Spleen (tissue), 11 donors: ENCODE data around the gene TSPAN9. TPM values are rescaled to one million over a fixed set of nuclear protein-coding genes. Genes with fewer than 3 reads are reported as not detected.

ENCODE experiments used
- DNase-seq: peaks from one replicate; pipeline ENCODE4 v3.0.0-alpha.2; 2020
- H3K27ac ChIP-seq, 8 donors: fragments of 200-600 bp; sonication (generic) in 7 of 8; 1 replicate in 4 of 8; 2 replicates in 4 of 8; pipeline versions ENCODE4 v1.5.0 to v1.8.0; 2016 to 2021; ENCODE audit warnings: inconsistent platforms in 4 of 8, mild to moderate bottlenecking in 4 of 8, moderate library complexity in 1 of 8
- H3K27me3 ChIP-seq, 7 donors: fragments of 200-600 bp; sonication (generic) in 6 of 7; replicated peaks in 1 of 7; 1 replicate in 4 of 7; 2 replicates in 3 of 7; pipeline versions ENCODE4 v1.5.0 to v1.8.0; 2016 to 2021; ENCODE audit warnings: inconsistent platforms in 3 of 7, mild to moderate bottlenecking in 1 of 7
- H3K36me3 ChIP-seq, 6 donors: fragments of 200-600 bp; sonication (generic) in 5 of 6; 1 replicate in 4 of 6; 2 replicates in 2 of 6; pipeline versions ENCODE4 v1.5.0 to v1.8.0; 2016 to 2021; ENCODE audit warnings: inconsistent platforms in 2 of 6
- H3K4me1 ChIP-seq, 6 donors: fragments of 200-600 bp; sonication (generic) in 5 of 6; 1 replicate in 3 of 6; 2 replicates in 3 of 6; pipeline versions ENCODE4 v1.5.0 to v1.8.0; 2016 to 2021; ENCODE audit warnings: inconsistent platforms in 3 of 6
- H3K4me3 ChIP-seq, 8 donors: fragments of 200-600 bp; sonication (generic) in 7 of 8; 1 replicate in 4 of 8; 2 replicates in 4 of 8; pipeline versions ENCODE4 v1.5.0 to v1.8.0; 2016 to 2021; ENCODE audit warnings: inconsistent platforms in 4 of 8, mild to moderate bottlenecking in 4 of 8, moderate library complexity in 2 of 8
- H3K9me3 ChIP-seq, 8 donors: fragments of 200-600 bp; sonication (generic) in 7 of 8; 1 replicate in 4 of 8; 2 replicates in 4 of 8; pipeline versions ENCODE4 v1.5.0 to v1.8.0; 2016 to 2021; ENCODE audit warnings: inconsistent platforms in 4 of 8
- CTCF ChIP-seq, 11 experiments: fragments of 200-600 bp in 7 of 11; fragments of 450-650 bp in 4 of 11; sonication (generic) in 4 of 11; IDR thresholded peaks in 8 of 11; conservative IDR thresholded peaks in 3 of 11; 1 replicate in 7 of 11; 2 replicates in 4 of 11; pipeline versions ENCODE4 v1.4.0 to v1.8.0; 2016 to 2021; ENCODE audit warnings: antibody characterized with exemption in 11 of 11, inconsistent platforms in 4 of 11, mild to moderate bottlenecking in 1 of 11
- POLR2A ChIP-seq, 3 donors: fragments of 450-650 bp; IDR thresholded peaks; one replicate each; pipeline ENCODE4 v1.5.1; 2017; ENCODE audit warnings: antibody characterized with exemption in 3 of 3, mild to moderate bottlenecking in 1 of 3
- POLR2AphosphoS5 ChIP-seq, 3 donors: sonication (generic); formaldehyde crosslinking; IDR thresholded peaks; one replicate each; pipeline ENCODE4 v1.5.1; 2017; ENCODE audit warnings: antibody characterized with exemption in 3 of 3
- WGBS, 5 donors: extraction: QIAGEN DNeasy Blood & Tissue Kit in 3 of 5; methylation state at CpG; one replicate each; pipeline versions ENCODE4 v1.1.5 to v1.1.7; 2013 to 2018; 5-methylcytosine and 5-hydroxymethylcytosine counted together
- intact Hi-C: fragments of 100-400 bp; cut with DNase I; formaldehyde crosslinking; loops from one replicate; pipeline ENCODE4 v1.15.0; 2023; ENCODE audit warnings: low total_unique reads
- polyA plus RNA-seq, 3 donors: library from polyadenylated mRNA; stranded (reverse); fragments of 200-250 nt; gene quantifications; one replicate each; pipeline ENCODE4 v1.2.1, GENCODE V29; 2013
- total RNA-seq, 7 donors: library from RNA; depleted of rRNA in 3 of 7; stranded (reverse); fragments of >200 nt in 3 of 7; fragmentation: NEBNext Ultra II Directional in 4 of 7; extraction: Animal tissue kit (Norgen Biotek cat#: 25700) in 4 of 7; gene quantifications; one replicate each; pipeline versions ENCODE4 v1.1.0 to v1.2.1, GENCODE V29; 2016 to 2021
- donor health status: healthy with polysubstance abuse.
- donor health status: DM: no; HTN: no; CAD: no; lungs with moderate emphysema.
- donor health status: DM: no; HTN: no; CAD: no.
- donor health status: Bipolar disorder and iron deficiency.
- donor health status: healthy.
- donor health status: DM: no; HTN: no; CAD: no.
- donor health status: DM: yes; HTN: yes; CAD: no.

Gene TSPAN9
- total and polyA plus RNA-seq, 10 donors = 3.6 to 51.1 (median 32.4) TPM

GRCh38 chr12:3179731-3180130 lies 102.6 kb downstream of the TSPAN9 start:
- no peak for DNase-seq
- Histone ChIP-seq H3K4me1 (peaks cover 0 to 35% (median 5%) of the 10 kb centered on the region in 6 donors), H3K36me3 (no peaks in the 10 kb centered on the region), H3K27me3 (peaks cover 0 to 8% (median 0%) of the 10 kb centered on the region in 7 donors), H3K9me3 (no peaks in the 10 kb centered on the region), H3K27ac (no peak overlapping the region), H3K4me3 (no peak overlapping the region)
- TF ChIP-seq CTCF (IDR thresholded peaks at IDR 0.05 in 8 of 11, conservative IDR thresholded peaks at IDR 0.05 in 3 of 11) (no peak), POLR2A (IDR thresholded peaks at IDR 0.05) (no peak), POLR2AphosphoS5 (IDR thresholded peaks at IDR 0.05) (no peak)
- intact Hi-C loops = no loop called here
- 54 to 67% (median 65%) methylated on average over 12 of the region's 12 CpGs for WGBS, 5 donors

GRCh38 chr12:3182426-3182825 lies 105.2 kb downstream of the TSPAN9 start:
- H3K4me3 ChIP-seq = no peak overlapping the region
- no peaks in the 10 kb centered on the region for H3K9me3 ChIP-seq
- peaks cover 0 to 8% (median 0%) of the 10 kb centered on the region in 7 donors for H3K27me3 ChIP-seq
- H3K4me1 ChIP-seq = peaks cover 0 to 38% (median 7%) of the 10 kb centered on the region in 6 donors
- intact Hi-C loops = no loop called here
- no peak for TF ChIP-seq CTCF (IDR thresholded peaks at IDR 0.05 in 8 of 11, conservative IDR thresholded peaks at IDR 0.05 in 3 of 11)
- TF ChIP-seq POLR2A (IDR thresholded peaks at IDR 0.05) = no peak
- H3K27ac ChIP-seq = no peak overlapping the region
- H3K36me3 ChIP-seq = no peaks in the 10 kb centered on the region
- 44 to 62% (median 56%) methylated on average over 5 of the region's 5 CpGs for WGBS, 5 donors
- no peak for DNase-seq

- Histone ChIP-seq H3K9me3 (no peaks in the 10 kb centered on the region), H3K27ac (no peak overlapping the region), H3K36me3 (no peaks in the 10 kb centered on the region), H3K27me3 (no peaks in the 10 kb centered on the region), H3K4me1 (peaks cover 0 to 39% (median 15%) of the 10 kb centered on the region in 6 donors), H3K4me3 (no peak overlapping the region)
- TF ChIP-seq POLR2AphosphoS5 (IDR thresholded peaks at IDR 0.05) (no peak), POLR2A (IDR thresholded peaks at IDR 0.05) (no peak), CTCF (IDR thresholded peaks at IDR 0.05 in 8 of 11, conservative IDR thresholded peaks at IDR 0.05 in 3 of 11) (no peak)
- DNase-seq = no peak
- WGBS, 5 donors = 63 to 79% (median 71%) methylated on average over 12 of the region's 12 CpGs
- intact Hi-C loops = no loop called here
Measured at GRCh38 chr12:3184485-3184884, 107.3 kb downstream of the TSPAN9 start.

GRCh38 chr12:3185260-3185870 lies 108.2 kb downstream of the TSPAN9 start:
- TF ChIP-seq POLR2A (IDR thresholded peaks at IDR 0.05) (no peak), POLR2AphosphoS5 (IDR thresholded peaks at IDR 0.05) (no peak), CTCF (IDR thresholded peaks at IDR 0.05 in 8 of 11, conservative IDR thresholded peaks at IDR 0.05 in 3 of 11) (no peak)
- no peaks in the 10 kb centered on the region for H3K9me3 ChIP-seq
- peaks cover 0 to 43% (median 18%) of the 10 kb centered on the region in 6 donors for H3K4me1 ChIP-seq
- no peak overlapping the region for H3K4me3 ChIP-seq
- no peak overlapping the region for H3K27ac ChIP-seq
- intact Hi-C loops = no loop called here
- DNase-seq = no peak
- no peaks in the 10 kb centered on the region for H3K27me3 ChIP-seq
- H3K36me3 ChIP-seq = no peaks in the 10 kb centered on the region
- 85 to 88% (median 87%) methylated on average over 11 of the region's 11 CpGs for WGBS, 5 donors
